AG09309 (cell line): ENCODE data around the gene TBL1X.

Source experiments
- DNase-seq: peaks from one replicate; pipeline ENCODE4 v3.0.0-alpha.2; 2010; ENCODE audit warnings: low read depth
- H3K4me3 ChIP-seq: 2 replicates; pipeline ENCODE4 v1.5.1; 2011; ENCODE audit warnings: mild to moderate bottlenecking, low read depth, low read length, moderate library complexity; ENCODE audit not compliant: control insufficient read depth
- CTCF ChIP-seq: IDR thresholded peaks from 2 replicates; pipeline ENCODE4 v1.5.1; 2011; ENCODE audit warnings: mild to moderate bottlenecking, low read depth, low read length, inconsistent platforms; ENCODE audit not compliant: insufficient read depth, control insufficient read depth; ENCODE audit errors: missing control alignments

Gene TBL1X

GRCh38 chrX:9569876-9570301, 105.0 kb downstream of the TBL1X start:
- DNase-seq = no peak
- no peak for TF ChIP-seq CTCF
- no peak overlapping the region for H3K4me3 ChIP-seq

- no peak for TF ChIP-seq CTCF
- H3K4me3 ChIP-seq = no peak overlapping the region
- DNase-seq = no peak
Measured at GRCh38 chrX:9573282-9574106, 108.6 kb downstream of the TBL1X start.

GRCh38 chrX:9576059-9576458, 111.2 kb downstream of the TBL1X start:
- DNase-seq = no peak
- TF ChIP-seq CTCF = no peak
- H3K4me3 ChIP-seq = no peak overlapping the region

- H3K4me3 ChIP-seq = no peak overlapping the region
- no peak for DNase-seq
- no peak for TF ChIP-seq CTCF
Measured at GRCh38 chrX:9577555-9577954, 112.7 kb downstream of the TBL1X start.

GRCh38 chrX:9578083-9578779, 113.4 kb downstream of the TBL1X start:
- DNase-seq = no peak
- TF ChIP-seq CTCF = no peak
- no peak overlapping the region for H3K4me3 ChIP-seq

GRCh38 chrX:9581771-9582385, 117.0 kb downstream of the TBL1X start:
- no peak for DNase-seq
- TF ChIP-seq CTCF = no peak
- H3K4me3 ChIP-seq = no peak overlapping the region
